Panc1 (cell line): ENCODE data around the gene NTM. TPM values are rescaled to one million over a fixed set of nuclear protein-coding genes. Genes with fewer than 3 reads are reported as not detected.

Experiments
- ATAC-seq: fragments of 200-7000 bp; cut with Tn5 transposase; 2 replicates; pipeline ENCODE4 v1.9.1; 2020; ENCODE audit warnings: mild to moderate bottlenecking, moderate library complexity
- BruUV-seq: library from RNA; stranded (reverse); fragments of 400-500 nt; replicated peaks from 2 replicates; lab custom pipeline; 2021; lab: Mats Ljungman, UMichigan
- CTCF ChIA-PET: fragments of 300-600 bp; sonication (Branson Sonifier 250); formaldehyde crosslinking; loops from one replicate; lab custom pipeline; 2022; ENCODE audit warnings: antibody characterized with exemption; lab: Charles Lee
- POLR2A ChIA-PET: fragments of 300-600 bp; sonication (Branson Sonifier 250); formaldehyde crosslinking; loops from one replicate; lab custom pipeline; 2022; ENCODE audit warnings: antibody characterized with exemption; lab: Charles Lee
- DNase-seq: peaks from one replicate; pipeline ENCODE4 v3.0.0-alpha.2; 2010; ENCODE audit warnings: low read depth, low spot score
- H3K27ac ChIP-seq: 2 replicates; pipeline ENCODE4 v1.5.1; 2011; ENCODE audit warnings: mild to moderate bottlenecking, low read length, inconsistent platforms
- H3K27me3 ChIP-seq: fragments of 200-500 bp; sonication (Bioruptor generic); 2 replicates; pipeline ENCODE4 v1.6.0; 2014; ENCODE audit warnings: low read length, inconsistent platforms; ENCODE audit not compliant: control insufficient read depth, insufficient read depth
- H3K36me3 ChIP-seq: fragments of 200-500 bp; sonication (Bioruptor generic); 2 replicates; pipeline ENCODE4 v1.5.1; 2014; ENCODE audit warnings: inconsistent platforms, mild to moderate bottlenecking, low read length, moderate library complexity; ENCODE audit not compliant: control insufficient read depth, insufficient read depth
- H3K4me1 ChIP-seq: 2 replicates; pipeline ENCODE4 v1.5.1; 2011; ENCODE audit warnings: inconsistent platforms, mild to moderate bottlenecking, low read length, moderate library complexity; ENCODE audit not compliant: control insufficient read depth, insufficient read depth
- H3K4me3 ChIP-seq, 2 experiments: 2 replicates each; pipeline ENCODE4 v1.5.1; 2011 to 2012; ENCODE audit warnings: low read depth in 2 of 2, low read length in 2 of 2, mild to moderate bottlenecking in 2 of 2, inconsistent platforms in 1 of 2, moderate library complexity in 1 of 2
- H3K9me3 ChIP-seq: fragments of 200-500 bp; sonication (Bioruptor generic); 2 replicates; pipeline ENCODE4 v1.5.1; 2014; ENCODE audit warnings: low read depth, mild to moderate bottlenecking, inconsistent platforms, low read length, moderate library complexity; ENCODE audit not compliant: control insufficient read depth, insufficient read depth
- CTCF ChIP-seq: fragments of 450-650 bp; IDR thresholded peaks from 2 replicates; pipeline ENCODE4 v1.5.1; 2017; ENCODE audit warnings: mild to moderate bottlenecking
- POLR2AphosphoS5 ChIP-seq: IDR thresholded peaks from 2 replicates; pipeline ENCODE4 v1.6.1; 2012; ENCODE audit warnings: mild to moderate bottlenecking, low read depth, low read length, moderate library complexity
- REST ChIP-seq, 2 experiments: IDR thresholded peaks; 2 replicates each; pipeline ENCODE4 v1.6.1; 2011 to 2012; ENCODE audit warnings: low read depth in 2 of 2, control low read depth in 1 of 2, low read length in 1 of 2, mild to moderate bottlenecking in 1 of 2, moderate library complexity in 1 of 2; ENCODE audit not compliant: insufficient read depth in 1 of 2
- SIN3A ChIP-seq: IDR thresholded peaks from 2 replicates; pipeline ENCODE4 v1.6.1; 2012; ENCODE audit warnings: low read depth, mild to moderate bottlenecking, low read length, moderate library complexity, borderline replicate concordance; ENCODE audit not compliant: insufficient read depth
- TCF7L2 ChIP-seq: IDR thresholded peaks from 2 replicates; pipeline ENCODE4 v1.6.1; 2011; ENCODE audit warnings: mild to moderate bottlenecking, low read depth, low read length, inconsistent platforms
- in situ Hi-C: cut with HindIII; loops from 2 replicates; pipeline ENCODE4 v1.10.0; 2016; ENCODE audit warnings: low sequenced_read_pairs, low pct_unique_long_range_greater_than_20kb
- intact Hi-C: fragments of 100-400 bp; cut with micrococcal nuclease; formaldehyde crosslinking; loops from one replicate; pipeline ENCODE4 v1.10.0; 2022; ENCODE audit not compliant: unreplicated experiment
- total RNA-seq: library from RNA; stranded (reverse); gene quantifications from one replicate; pipeline ENCODE4 v1.2.1, GENCODE V29; 2021; ENCODE audit not compliant: unreplicated experiment

The NTM gene
- total RNA-seq, 1 experiment from 2014 or later = 0.10 TPM

GRCh38 chr11:132043714-132044113 lies 673.3 kb downstream of the NTM start:
- CTCF ChIA-PET = no interaction called here
- ATAC-seq = no peak
- in situ Hi-C loops = no loop called here
- POLR2A ChIA-PET = no interaction called here
- H3K4me1 ChIP-seq = no peaks in the 10 kb centered on the region
- no peak for TF ChIP-seq POLR2AphosphoS5
- TF ChIP-seq TCF7L2 = no peak
- no peak for TF ChIP-seq SIN3A
- TF ChIP-seq CTCF = no peak
- no peak for TF ChIP-seq REST (IDR thresholded peaks at IDR 0.05; ENCODE audit: insufficient read depth in 1 of 2, low read depth in 2 of 2, low read length in 1 of 2)
- DNase-seq = no peak
- no peaks in the 10 kb centered on the region for H3K36me3 ChIP-seq
- H3K9me3 ChIP-seq = no peaks in the 10 kb centered on the region
- H3K4me3 ChIP-seq = no peak overlapping the region
- BruUV-seq = no TSS peak
- intact Hi-C loops = no loop called here
- H3K27me3 ChIP-seq = no peaks in the 10 kb centered on the region
- no peak overlapping the region for H3K27ac ChIP-seq

- Histone ChIP-seq H3K27me3 (no peaks in the 10 kb centered on the region), H3K4me1 (no peaks in the 10 kb centered on the region), H3K4me3 (no peak overlapping the region), H3K27ac (no peak overlapping the region), H3K9me3 (no peaks in the 10 kb centered on the region), H3K36me3 (no peaks in the 10 kb centered on the region)
- in situ Hi-C loops (no loop called here), intact Hi-C loops (no loop called here)
- BruUV-seq = no TSS peak
- TF ChIP-seq REST (IDR thresholded peaks at IDR 0.05; ENCODE audit: insufficient read depth in 1 of 2, low read depth in 2 of 2, low read length in 1 of 2) (no peak), SIN3A (no peak), CTCF (no peak), POLR2AphosphoS5 (no peak), TCF7L2 (no peak)
- POLR2A ChIA-PET = no interaction called here
- CTCF ChIA-PET = interaction anchor here (0.7 kb wide), 1 partner anchor 350 kb away, joined by 3 read pairs; no protein-coding TSS in a partner anchor
- no peak for DNase-seq
- no peak for ATAC-seq
Observed at GRCh38 chr11:132045107-132045506, 674.7 kb downstream of the NTM start.
